HL-60 (cell line): Measurements from ENCODE around the gene SUCO.

Experiments
- DNase-seq, 2 experiments: peaks; one replicate each; pipeline ENCODE4 v3.0.0-alpha.2; 2010 to 2020; ENCODE audit warnings: low read depth in 1 of 2, low spot score in 1 of 2
- H3K27ac ChIP-seq: fragments of 250-450 bp; sonication (Bioruptor Pico); replicated peaks from 2 replicates; pipeline ENCODE4 v1.5.1; 2020; ENCODE audit warnings: mild to moderate bottlenecking, moderate library complexity
- H3K27me3 ChIP-seq: fragments of 250-450 bp; sonication (Bioruptor Pico); 2 replicates; pipeline ENCODE4 v1.5.1; 2021; ENCODE audit warnings: mild to moderate bottlenecking, moderate library complexity; ENCODE audit not compliant: insufficient read depth, poor library complexity, severe bottlenecking
- H3K4me3 ChIP-seq: replicated peaks from 2 replicates; pipeline ENCODE4 v1.5.1; 2011; ENCODE audit warnings: mild to moderate bottlenecking, control low read depth, low read length; ENCODE audit not compliant: insufficient read depth
- GABPA ChIP-seq: IDR thresholded peaks from 2 replicates; pipeline ENCODE4 v1.6.1; 2012; ENCODE audit warnings: low read depth
- POLR2AphosphoS5 ChIP-seq: IDR thresholded peaks from 2 replicates; pipeline ENCODE4 v1.6.1; 2012; ENCODE audit warnings: low read depth
- REST ChIP-seq: IDR thresholded peaks from 2 replicates; pipeline ENCODE4 v1.6.1; 2012; ENCODE audit warnings: low read depth; ENCODE audit not compliant: insufficient replicate concordance
- SPI1 ChIP-seq: IDR thresholded peaks from 2 replicates; pipeline ENCODE4 v1.6.1; 2012; ENCODE audit warnings: low read depth, mild to moderate bottlenecking, borderline replicate concordance
- TF ChIP-seq, protein P1 (sequence below): IDR thresholded peaks from one replicate; pipeline ENCODE4 v1.5.1; 2011; ENCODE audit warnings: low read length, control low read depth, inconsistent platforms; ENCODE audit not compliant: insufficient read depth

The SUCO gene

GRCh38 chr1:172557270-172557669 lies 24.3 kb downstream of the SUCO start:
- Histone ChIP-seq H3K27me3 (no peaks in the 10 kb centered on the region), H3K4me3 (no peak overlapping the region), H3K27ac (no peak overlapping the region)
- DNase-seq: no peak
- TF ChIP-seq SPI1 (no peak), POLR2AphosphoS5 (no peak), REST (no peak), GABPA (no peak)
- TF ChIP-seq, protein P1, sequence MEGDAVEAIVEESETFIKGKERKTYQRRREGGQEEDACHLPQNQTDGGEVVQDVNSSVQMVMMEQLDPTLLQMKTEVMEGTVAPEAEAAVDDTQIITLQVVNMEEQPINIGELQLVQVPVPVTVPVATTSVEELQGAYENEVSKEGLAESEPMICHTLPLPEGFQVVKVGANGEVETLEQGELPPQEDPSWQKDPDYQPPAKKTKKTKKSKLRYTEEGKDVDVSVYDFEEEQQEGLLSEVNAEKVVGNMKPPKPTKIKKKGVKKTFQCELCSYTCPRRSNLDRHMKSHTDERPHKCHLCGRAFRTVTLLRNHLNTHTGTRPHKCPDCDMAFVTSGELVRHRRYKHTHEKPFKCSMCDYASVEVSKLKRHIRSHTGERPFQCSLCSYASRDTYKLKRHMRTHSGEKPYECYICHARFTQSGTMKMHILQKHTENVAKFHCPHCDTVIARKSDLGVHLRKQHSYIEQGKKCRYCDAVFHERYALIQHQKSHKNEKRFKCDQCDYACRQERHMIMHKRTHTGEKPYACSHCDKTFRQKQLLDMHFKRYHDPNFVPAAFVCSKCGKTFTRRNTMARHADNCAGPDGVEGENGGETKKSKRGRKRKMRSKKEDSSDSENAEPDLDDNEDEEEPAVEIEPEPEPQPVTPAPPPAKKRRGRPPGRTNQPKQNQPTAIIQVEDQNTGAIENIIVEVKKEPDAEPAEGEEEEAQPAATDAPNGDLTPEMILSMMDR: no peak

DNA sequence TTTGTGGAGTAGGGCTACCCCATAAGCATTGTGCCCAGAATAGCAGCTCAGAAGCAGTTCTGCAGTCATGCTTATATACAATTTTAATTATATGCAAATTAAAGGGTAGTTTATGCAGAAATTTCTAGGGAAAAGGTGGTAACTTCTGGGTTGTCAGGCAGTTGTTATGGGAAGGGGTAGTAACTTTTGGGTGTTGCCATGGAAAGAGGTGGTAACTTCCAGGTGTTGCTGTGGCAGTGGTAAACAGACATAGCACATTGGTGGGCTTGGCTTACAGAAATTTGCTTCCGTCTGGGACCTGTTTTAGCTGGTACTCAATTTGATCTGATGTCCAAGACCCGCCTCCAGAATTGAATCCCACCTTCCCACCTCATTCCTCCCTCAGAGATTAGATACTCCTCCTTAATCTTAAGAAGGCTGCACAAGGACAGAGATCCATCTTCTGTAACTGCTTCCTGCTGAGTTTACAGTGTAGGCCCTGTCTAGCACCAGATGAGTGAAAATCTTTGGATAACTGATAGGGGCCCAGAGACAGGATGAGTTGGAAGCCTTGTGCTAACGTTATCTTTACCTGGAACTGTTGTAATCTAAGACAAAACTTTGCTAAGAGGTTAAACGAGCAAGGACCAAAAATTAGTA lies 26.7 kb downstream of the SUCO start:
- TF ChIP-seq GABPA: no peak
- H3K4me3 ChIP-seq: no peak overlapping the region
- DNase-seq: no peak
- no peaks in the 10 kb centered on the region for H3K27me3 ChIP-seq
- H3K27ac ChIP-seq: no peak overlapping the region

DNA sequence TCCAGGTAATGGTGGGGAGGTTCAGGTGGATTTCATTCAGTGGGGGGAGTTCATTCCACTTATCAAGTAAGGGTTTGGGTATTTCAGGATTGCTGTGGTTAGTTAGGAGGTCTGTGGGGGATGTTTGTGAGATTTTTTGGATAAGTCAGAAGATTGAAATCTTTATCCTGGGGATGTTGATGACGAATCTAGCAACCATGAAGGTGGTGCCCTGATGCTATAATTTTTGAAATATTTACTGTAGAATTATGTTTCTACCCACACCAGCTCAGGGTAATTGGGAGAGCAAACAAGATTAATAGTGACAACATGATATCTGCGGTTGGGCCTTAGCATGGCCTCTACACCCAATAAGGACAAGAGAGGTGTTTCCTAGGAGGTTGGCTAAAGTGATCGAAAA lies 28.3 kb downstream of the SUCO start:
- DNase-seq: no peak
- no peak overlapping the region for H3K27ac ChIP-seq
- TF ChIP-seq, protein P1: no peak
- no peak for TF ChIP-seq GABPA
- TF ChIP-seq REST: no peak
- TF ChIP-seq SPI1: no peak
- no peak for TF ChIP-seq POLR2AphosphoS5
- no peak overlapping the region for H3K4me3 ChIP-seq
- no peaks in the 10 kb centered on the region for H3K27me3 ChIP-seq

DNA sequence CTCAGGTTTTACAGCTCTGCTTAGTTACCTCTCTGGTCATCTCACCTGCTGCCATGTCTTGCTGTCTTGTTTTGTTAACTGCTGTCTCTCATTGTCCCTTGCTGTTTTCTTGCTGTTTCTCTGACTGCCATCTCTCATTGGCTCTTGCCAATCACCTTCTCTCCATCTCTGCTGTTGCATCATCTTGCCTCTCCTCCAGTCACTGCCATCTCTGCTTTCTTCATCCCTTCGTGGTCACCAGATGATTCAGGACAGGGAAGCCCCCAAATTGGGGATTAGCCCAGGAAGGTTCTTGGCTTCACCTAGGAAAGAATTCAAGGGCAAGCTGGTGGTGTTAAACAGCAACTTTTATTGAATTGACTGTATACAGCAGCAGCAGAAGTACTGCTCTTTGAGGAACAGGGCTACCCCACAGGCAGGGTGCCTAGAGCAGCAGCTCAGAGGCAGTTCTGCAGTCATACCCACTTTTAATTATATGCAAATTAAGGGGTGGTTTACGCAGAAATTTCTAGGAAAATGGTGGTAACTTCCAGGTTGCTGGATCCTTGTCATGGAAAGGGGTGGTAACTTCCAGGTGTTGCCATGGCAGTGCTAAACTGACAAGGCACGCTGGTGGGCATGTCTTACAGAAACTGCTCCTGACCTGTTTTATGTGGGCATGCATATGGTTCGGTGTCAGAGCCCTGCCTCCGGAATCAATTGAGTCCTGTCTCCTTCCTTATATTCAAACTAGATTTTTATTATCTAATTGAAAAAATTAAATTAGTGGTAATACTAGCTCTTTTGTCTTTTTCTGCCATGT lies 33.4 kb downstream of the SUCO start:
- Histone ChIP-seq H3K27me3 (no peaks in the 10 kb centered on the region), H3K4me3 (no peak overlapping the region), H3K27ac (no peak overlapping the region)
- TF ChIP-seq SPI1 (no peak), POLR2AphosphoS5 (no peak), REST (no peak)
- TF ChIP-seq, protein P1: no peak
- no peak for DNase-seq
